HCT116 (cell line): ENCODE data around the gene SH3RF2.

Experiments
- POLR2A ChIP-seq: IDR thresholded peaks from 2 replicates; pipeline ENCODE4 v1.7.0; 2011; ENCODE audit warnings: borderline replicate concordance; ENCODE audit not compliant: insufficient read depth, insufficient read length; ENCODE audit errors: extremely low read depth
- POLR2AphosphoS5 ChIP-seq: IDR thresholded peaks from 2 replicates; pipeline ENCODE4 v1.6.1; 2011; ENCODE audit warnings: mild to moderate bottlenecking, low read depth, low read length, moderate library complexity
- SRF ChIP-seq: IDR thresholded peaks from 2 replicates; pipeline ENCODE4 v1.6.1; 2012; ENCODE audit warnings: low read depth
- TF ChIP-seq, protein P1 (sequence below), 3 experiments: fragments of 200-600 bp in 1 of 3; sonication (generic) in 1 of 3; IDR thresholded peaks in 2 of 3; conservative IDR thresholded peaks in 1 of 3; 2 replicates each; pipeline ENCODE4 v1.5.1; 2012 to 2017; ENCODE audit warnings: low read depth in 2 of 3, low read length in 2 of 3, antibody characterized with exemption in 1 of 3, borderline replicate concordance in 1 of 3, control low read depth in 1 of 3, mild to moderate bottlenecking in 1 of 3, mixed read lengths in 1 of 3, mixed run types in 1 of 3, moderate library complexity in 1 of 3; ENCODE audit not compliant: insufficient read depth in 1 of 3
- TF ChIP-seq, protein P2 (sequence below): IDR thresholded peaks from 2 replicates; pipeline ENCODE4 v1.6.1; 2012; ENCODE audit warnings: low read depth

DNA sequence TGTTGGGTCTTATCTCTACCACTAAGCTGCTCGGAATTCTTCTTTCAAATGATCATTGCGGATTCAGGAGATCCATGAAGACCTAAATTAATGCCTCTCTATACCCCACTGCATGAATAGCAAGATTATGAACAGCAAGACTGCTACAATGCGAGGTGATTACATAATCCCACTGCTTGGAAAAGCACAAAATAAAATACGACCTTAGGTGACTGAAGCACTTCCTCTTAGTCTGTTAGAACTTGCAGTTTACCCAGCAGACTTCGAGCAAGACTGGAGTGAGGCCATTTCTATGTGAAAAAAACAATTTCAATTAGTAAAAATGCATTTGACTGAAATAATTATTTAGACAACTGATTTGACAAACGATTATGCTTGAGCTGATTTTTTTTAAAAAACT is 59.8 kb downstream of the SH3RF2 start:
- TF ChIP-seq POLR2A (no peak), SRF (no peak), POLR2AphosphoS5 (no peak)
- TF ChIP-seq, protein P1, sequence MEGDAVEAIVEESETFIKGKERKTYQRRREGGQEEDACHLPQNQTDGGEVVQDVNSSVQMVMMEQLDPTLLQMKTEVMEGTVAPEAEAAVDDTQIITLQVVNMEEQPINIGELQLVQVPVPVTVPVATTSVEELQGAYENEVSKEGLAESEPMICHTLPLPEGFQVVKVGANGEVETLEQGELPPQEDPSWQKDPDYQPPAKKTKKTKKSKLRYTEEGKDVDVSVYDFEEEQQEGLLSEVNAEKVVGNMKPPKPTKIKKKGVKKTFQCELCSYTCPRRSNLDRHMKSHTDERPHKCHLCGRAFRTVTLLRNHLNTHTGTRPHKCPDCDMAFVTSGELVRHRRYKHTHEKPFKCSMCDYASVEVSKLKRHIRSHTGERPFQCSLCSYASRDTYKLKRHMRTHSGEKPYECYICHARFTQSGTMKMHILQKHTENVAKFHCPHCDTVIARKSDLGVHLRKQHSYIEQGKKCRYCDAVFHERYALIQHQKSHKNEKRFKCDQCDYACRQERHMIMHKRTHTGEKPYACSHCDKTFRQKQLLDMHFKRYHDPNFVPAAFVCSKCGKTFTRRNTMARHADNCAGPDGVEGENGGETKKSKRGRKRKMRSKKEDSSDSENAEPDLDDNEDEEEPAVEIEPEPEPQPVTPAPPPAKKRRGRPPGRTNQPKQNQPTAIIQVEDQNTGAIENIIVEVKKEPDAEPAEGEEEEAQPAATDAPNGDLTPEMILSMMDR (IDR thresholded peaks at IDR 0.05 in 2 of 3, conservative IDR thresholded peaks at IDR 0.05 in 1 of 3; ENCODE audit: borderline replicate concordance in 1 of 3, insufficient read depth in 1 of 3, low read depth in 2 of 3, low read length in 2 of 3): no peak
- TF ChIP-seq, protein P2, sequence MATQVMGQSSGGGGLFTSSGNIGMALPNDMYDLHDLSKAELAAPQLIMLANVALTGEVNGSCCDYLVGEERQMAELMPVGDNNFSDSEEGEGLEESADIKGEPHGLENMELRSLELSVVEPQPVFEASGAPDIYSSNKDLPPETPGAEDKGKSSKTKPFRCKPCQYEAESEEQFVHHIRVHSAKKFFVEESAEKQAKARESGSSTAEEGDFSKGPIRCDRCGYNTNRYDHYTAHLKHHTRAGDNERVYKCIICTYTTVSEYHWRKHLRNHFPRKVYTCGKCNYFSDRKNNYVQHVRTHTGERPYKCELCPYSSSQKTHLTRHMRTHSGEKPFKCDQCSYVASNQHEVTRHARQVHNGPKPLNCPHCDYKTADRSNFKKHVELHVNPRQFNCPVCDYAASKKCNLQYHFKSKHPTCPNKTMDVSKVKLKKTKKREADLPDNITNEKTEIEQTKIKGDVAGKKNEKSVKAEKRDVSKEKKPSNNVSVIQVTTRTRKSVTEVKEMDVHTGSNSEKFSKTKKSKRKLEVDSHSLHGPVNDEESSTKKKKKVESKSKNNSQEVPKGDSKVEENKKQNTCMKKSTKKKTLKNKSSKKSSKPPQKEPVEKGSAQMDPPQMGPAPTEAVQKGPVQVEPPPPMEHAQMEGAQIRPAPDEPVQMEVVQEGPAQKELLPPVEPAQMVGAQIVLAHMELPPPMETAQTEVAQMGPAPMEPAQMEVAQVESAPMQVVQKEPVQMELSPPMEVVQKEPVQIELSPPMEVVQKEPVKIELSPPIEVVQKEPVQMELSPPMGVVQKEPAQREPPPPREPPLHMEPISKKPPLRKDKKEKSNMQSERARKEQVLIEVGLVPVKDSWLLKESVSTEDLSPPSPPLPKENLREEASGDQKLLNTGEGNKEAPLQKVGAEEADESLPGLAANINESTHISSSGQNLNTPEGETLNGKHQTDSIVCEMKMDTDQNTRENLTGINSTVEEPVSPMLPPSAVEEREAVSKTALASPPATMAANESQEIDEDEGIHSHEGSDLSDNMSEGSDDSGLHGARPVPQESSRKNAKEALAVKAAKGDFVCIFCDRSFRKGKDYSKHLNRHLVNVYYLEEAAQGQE: no peak
